Endothelial cell (in vitro differentiated cells): ENCODE results near the gene AKAP13. TPM values are rescaled to one million over a fixed set of nuclear protein-coding genes. Genes with fewer than 3 reads are reported as not detected.

Experiments used
- DNase-seq: peaks from one replicate; pipeline ENCODE4 v3.0.0; 2021; ENCODE audit warnings: low spot score
- H3K27ac Mint-ChIP-seq: one replicate; pipeline ENCODE4 v1.8.0; 2021; ENCODE audit warnings: mixed read lengths, inconsistent platforms; ENCODE audit not compliant: unreplicated experiment
- H3K27me3 Mint-ChIP-seq: one replicate; pipeline ENCODE4 v1.8.0; 2021; ENCODE audit warnings: mild to moderate bottlenecking, moderate library complexity, mixed read lengths, inconsistent platforms; ENCODE audit not compliant: unreplicated experiment
- H3K36me3 Mint-ChIP-seq: one replicate; pipeline ENCODE4 v1.8.0; 2021; ENCODE audit warnings: mild to moderate bottlenecking, low read depth, mixed read lengths, inconsistent platforms; ENCODE audit not compliant: unreplicated experiment
- H3K4me1 Mint-ChIP-seq: one replicate; pipeline ENCODE4 v1.8.0; 2021; ENCODE audit warnings: mild to moderate bottlenecking, mixed read lengths, inconsistent platforms; ENCODE audit not compliant: unreplicated experiment
- H3K4me3 Mint-ChIP-seq: one replicate; pipeline ENCODE4 v1.8.0; 2021; ENCODE audit warnings: mild to moderate bottlenecking, mixed read lengths, inconsistent platforms; ENCODE audit not compliant: unreplicated experiment
- H3K9me3 Mint-ChIP-seq: one replicate; pipeline ENCODE4 v1.8.0; 2021; ENCODE audit warnings: mixed read lengths, inconsistent platforms; ENCODE audit not compliant: unreplicated experiment
- total RNA-seq: library from RNA; stranded (reverse); fragmentation: NEBNext Ultra II Directional; extraction: Animal tissue kit (Norgen Biotek cat#: 25700); gene quantifications from one replicate; pipeline ENCODE4 v1.2.1, GENCODE V29; 2021; ENCODE audit not compliant: unreplicated experiment
- TF ChIP-seq, protein P1 (sequence below): fragments of 200-600 bp; sonication (generic); IDR thresholded peaks from one replicate; pipeline ENCODE4 v1.5.0; 2021; ENCODE audit warnings: antibody characterized with exemption; ENCODE audit not compliant: unreplicated experiment

AKAP13 gene
- total RNA-seq, 1 donor from 2014 or later, result 249 TPM

GRCh38 chr15:85491691-85492090 lies 111.3 kb downstream of the AKAP13 start:
- Mint-ChIP-seq H3K4me3 (no peak overlapping the region), H3K4me1 (peaks cover 48% of the 10 kb centered on the region)
- DNase-seq, result no peak

GRCh38 chr15:85492406-85492805 lies 112.0 kb downstream of the AKAP13 start:
- peaks cover 11% of the 10 kb centered on the region for H3K36me3 Mint-ChIP-seq
- no peak overlapping the region for H3K27ac Mint-ChIP-seq
- no peaks in the 10 kb centered on the region for H3K9me3 Mint-ChIP-seq
- H3K4me1 Mint-ChIP-seq, result peaks cover 51% of the 10 kb centered on the region
- no peak overlapping the region for H3K4me3 Mint-ChIP-seq
- TF ChIP-seq, protein P1, sequence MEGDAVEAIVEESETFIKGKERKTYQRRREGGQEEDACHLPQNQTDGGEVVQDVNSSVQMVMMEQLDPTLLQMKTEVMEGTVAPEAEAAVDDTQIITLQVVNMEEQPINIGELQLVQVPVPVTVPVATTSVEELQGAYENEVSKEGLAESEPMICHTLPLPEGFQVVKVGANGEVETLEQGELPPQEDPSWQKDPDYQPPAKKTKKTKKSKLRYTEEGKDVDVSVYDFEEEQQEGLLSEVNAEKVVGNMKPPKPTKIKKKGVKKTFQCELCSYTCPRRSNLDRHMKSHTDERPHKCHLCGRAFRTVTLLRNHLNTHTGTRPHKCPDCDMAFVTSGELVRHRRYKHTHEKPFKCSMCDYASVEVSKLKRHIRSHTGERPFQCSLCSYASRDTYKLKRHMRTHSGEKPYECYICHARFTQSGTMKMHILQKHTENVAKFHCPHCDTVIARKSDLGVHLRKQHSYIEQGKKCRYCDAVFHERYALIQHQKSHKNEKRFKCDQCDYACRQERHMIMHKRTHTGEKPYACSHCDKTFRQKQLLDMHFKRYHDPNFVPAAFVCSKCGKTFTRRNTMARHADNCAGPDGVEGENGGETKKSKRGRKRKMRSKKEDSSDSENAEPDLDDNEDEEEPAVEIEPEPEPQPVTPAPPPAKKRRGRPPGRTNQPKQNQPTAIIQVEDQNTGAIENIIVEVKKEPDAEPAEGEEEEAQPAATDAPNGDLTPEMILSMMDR, result no peak
- peaks cover 4% of the 10 kb centered on the region for H3K27me3 Mint-ChIP-seq
- no peak for DNase-seq

More at GRCh38 chr15:85491691-85492090, 111.3 kb downstream of the AKAP13 start:
- Mint-ChIP-seq H3K9me3 (no peaks in the 10 kb centered on the region), H3K27me3 (peaks cover 1% of the 10 kb centered on the region), H3K36me3 (peaks cover 7% of the 10 kb centered on the region), H3K27ac (no peak overlapping the region)
- TF ChIP-seq, protein P1, result no peak

DNA sequence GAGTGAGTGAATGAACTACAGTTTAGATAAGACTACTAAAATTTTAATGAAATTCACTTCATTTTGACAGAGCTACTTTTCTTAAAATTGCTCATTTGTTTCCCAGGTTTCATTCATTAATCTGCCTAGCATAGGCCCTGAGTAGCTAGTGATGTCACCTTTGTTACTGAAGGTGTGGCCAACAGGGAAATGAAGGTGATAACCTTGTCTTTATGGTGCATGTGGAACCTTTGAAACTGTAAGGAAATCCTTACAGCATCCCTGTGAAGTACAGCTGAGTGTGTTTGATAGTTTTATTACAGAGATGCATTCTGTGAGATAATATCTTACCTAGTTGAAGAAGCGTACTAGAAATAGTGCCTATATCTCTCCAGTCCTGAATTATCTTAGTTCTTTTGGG lies 112.9 kb downstream of the AKAP13 start:
- H3K36me3 Mint-ChIP-seq, result peaks cover 6% of the 10 kb centered on the region
- H3K27ac Mint-ChIP-seq, result no peak overlapping the region
- H3K4me3 Mint-ChIP-seq, result no peak overlapping the region
- H3K4me1 Mint-ChIP-seq, result peaks cover 57% of the 10 kb centered on the region
- TF ChIP-seq, protein P1, result no peak
- H3K27me3 Mint-ChIP-seq, result peaks cover 4% of the 10 kb centered on the region
- no peaks in the 10 kb centered on the region for H3K9me3 Mint-ChIP-seq
- DNase-seq, result no peak

GRCh38 chr15:85494048-85494777 lies 113.8 kb downstream of the AKAP13 start:
- Mint-ChIP-seq H3K4me1 (peaks cover 59% of the 10 kb centered on the region), H3K27me3 (peaks cover 5% of the 10 kb centered on the region), H3K36me3 (peaks cover 4% of the 10 kb centered on the region), H3K4me3 (no peak overlapping the region), H3K9me3 (no peaks in the 10 kb centered on the region), H3K27ac (peak overlapping the region; percentile 10)
- TF ChIP-seq, protein P1, result no peak
- no peak for DNase-seq

- Mint-ChIP-seq H3K27ac (no peak overlapping the region), H3K36me3 (peaks cover 4% of the 10 kb centered on the region), H3K9me3 (no peaks in the 10 kb centered on the region), H3K4me3 (no peak overlapping the region), H3K4me1 (peaks cover 62% of the 10 kb centered on the region), H3K27me3 (peaks cover 9% of the 10 kb centered on the region)
- TF ChIP-seq, protein P1, result no peak
- DNase-seq, result no peak
Measured at GRCh38 chr15:85495096-85495495, 114.7 kb downstream of the AKAP13 start.
